GM23248 (cell line): ENCODE measurements around the gene COL16A1.

Experiments
- EZH2 ChIP-seq: fragments of 200-600 bp; sonication (generic); IDR thresholded peaks from 2 replicates; pipeline ENCODE4 v1.6.1; 2018; ENCODE audit warnings: antibody characterized with exemption, mild to moderate bottlenecking; ENCODE audit not compliant: insufficient read depth, poor library complexity, severe bottlenecking
- EZH2phosphoT487 ChIP-seq: fragments of 200-600 bp; sonication (generic); IDR thresholded peaks from 2 replicates; pipeline ENCODE4 v1.6.1; 2018; ENCODE audit warnings: antibody characterized with exemption, moderate library complexity, mild to moderate bottlenecking, low read depth; ENCODE audit not compliant: insufficient read depth

GRCh38 chr1:31609514-31610118 lies 94.2 kb downstream of the COL16A1 start:
- no peak for TF ChIP-seq EZH2
- no peak for TF ChIP-seq EZH2phosphoT487
